WI38 (cell line): ENCODE data around the gene NOL11.

Source experiments
- H3K4me3 ChIP-seq: 2 replicates; pipeline ENCODE4 v1.5.1; 2011; ENCODE audit warnings: low read depth, mild to moderate bottlenecking, control low read depth, low read length
- CTCF ChIP-seq: IDR thresholded peaks from 2 replicates; pipeline ENCODE4 v1.5.1; 2012; ENCODE audit warnings: low read depth, mild to moderate bottlenecking, control low read depth, low read length

NOL11 gene

GRCh38 chr17:67679721-67680120 is 38.0 kb upstream of the NOL11 start:
- H3K4me3 ChIP-seq, result no peak overlapping the region
- no peak for TF ChIP-seq CTCF

- H3K4me3 ChIP-seq, result no peak overlapping the region
- TF ChIP-seq CTCF, result no peak
Observed at GRCh38 chr17:67680445-67681224, 37.1 kb upstream of the NOL11 start.

GRCh38 chr17:67682196-67682595 is 35.5 kb upstream of the NOL11 start:
- no peak overlapping the region for H3K4me3 ChIP-seq
- no peak for TF ChIP-seq CTCF

GRCh38 chr17:67685351-67685750 is 32.4 kb upstream of the NOL11 start:
- H3K4me3 ChIP-seq, result no peak overlapping the region
- TF ChIP-seq CTCF, result no peak

GRCh38 chr17:67686241-67686640 is 31.5 kb upstream of the NOL11 start:
- no peak for TF ChIP-seq CTCF
- no peak overlapping the region for H3K4me3 ChIP-seq

GRCh38 chr17:67687511-67687910 is 30.2 kb upstream of the NOL11 start:
- H3K4me3 ChIP-seq, result no peak overlapping the region
- no peak for TF ChIP-seq CTCF

- H3K4me3 ChIP-seq, result no peak overlapping the region
- TF ChIP-seq CTCF, result peak; percentile 54; the same call in 1 of the 2 replicates
Observed at GRCh38 chr17:67689534-67690177, 28.1 kb upstream of the NOL11 start.
